Activated T-helper 9 cell treated with anti-CD3 and anti-CD28 coated beads, Interleukin-2, amount 50 U/mL, for 16 hours (primary cell): ENCODE measurements around the gene RBM20.
"Not testable (repeated sequence)": the region's sequence is repeated elsewhere in the genome, so short reads cannot be mapped to it uniquely, and the experiment has no call there.

Experiments used
- DNase-seq: peaks from one replicate; pipeline ENCODE4 v3.0.0-alpha.2; 2020; ENCODE audit warnings: low read depth

RBM20 gene

DNA sequence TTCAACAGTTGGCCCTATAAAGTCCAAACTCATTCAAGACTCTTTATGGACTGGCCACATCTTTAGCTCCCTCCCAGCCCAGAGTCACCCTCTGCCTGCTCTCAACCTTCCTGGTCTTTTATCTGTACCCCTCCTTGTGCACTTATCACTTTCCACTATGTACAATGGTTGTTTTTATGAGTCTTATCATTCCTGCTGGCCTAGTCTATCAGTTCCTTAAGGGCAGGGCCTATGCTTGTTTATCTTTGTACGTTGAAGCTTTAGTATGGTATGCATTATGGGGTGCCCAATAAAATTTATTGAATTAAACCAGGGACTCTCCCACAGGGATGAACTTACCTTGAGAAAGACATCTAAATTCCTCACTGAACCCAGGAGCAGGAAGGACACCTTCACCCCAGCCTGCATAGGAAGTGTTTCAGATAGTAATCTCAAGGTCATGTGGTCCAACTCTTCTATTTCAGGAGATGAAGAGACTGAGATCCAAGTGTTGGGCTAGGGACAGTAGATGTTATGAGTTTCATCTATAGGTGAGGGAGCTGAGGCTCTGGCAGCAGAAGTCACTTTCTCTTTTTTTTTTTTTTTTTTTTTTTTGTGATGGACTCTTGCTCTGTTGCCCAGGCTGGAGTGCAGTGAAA lies 214.3 kb downstream of the RBM20 start:
- DNase-seq: no peak

DNA sequence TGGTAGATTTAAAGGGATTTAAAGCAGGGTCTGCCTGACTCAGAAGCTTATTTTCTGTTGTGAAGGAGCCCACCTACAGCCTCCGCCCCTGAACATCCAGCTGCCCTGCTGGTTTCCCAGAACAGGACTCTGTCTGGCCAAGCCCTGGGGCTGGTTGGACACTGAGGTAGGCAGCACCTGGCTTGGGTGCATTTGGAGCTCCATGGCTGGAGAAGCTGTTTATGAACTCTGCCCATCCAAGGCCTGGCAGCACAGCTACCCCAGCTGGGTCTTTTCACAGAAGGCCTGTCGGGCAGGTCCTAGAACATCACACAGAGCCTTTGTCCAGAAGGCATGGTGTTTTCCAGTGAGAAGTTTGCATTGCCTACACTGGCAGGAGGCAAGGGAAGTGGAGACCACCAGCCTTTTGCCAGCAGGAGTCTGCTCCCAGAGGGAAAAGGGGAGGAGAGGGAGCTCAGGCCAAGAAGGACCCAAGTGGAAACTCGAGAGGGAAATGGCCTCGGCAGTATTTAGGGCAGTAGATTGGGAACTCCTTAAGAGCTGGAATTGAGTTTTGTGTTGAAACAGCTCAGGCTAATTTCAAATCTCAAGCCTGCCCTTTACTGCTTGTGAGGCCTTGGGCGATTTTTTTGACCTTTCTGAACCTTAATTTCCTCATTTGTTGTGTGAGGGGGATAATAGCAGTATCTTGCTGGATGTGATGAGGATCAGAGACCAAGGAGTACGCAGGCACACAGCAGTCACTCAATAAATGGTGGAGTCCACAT lies 215.3 kb downstream of the RBM20 start:
- DNase-seq: no peak

DNA sequence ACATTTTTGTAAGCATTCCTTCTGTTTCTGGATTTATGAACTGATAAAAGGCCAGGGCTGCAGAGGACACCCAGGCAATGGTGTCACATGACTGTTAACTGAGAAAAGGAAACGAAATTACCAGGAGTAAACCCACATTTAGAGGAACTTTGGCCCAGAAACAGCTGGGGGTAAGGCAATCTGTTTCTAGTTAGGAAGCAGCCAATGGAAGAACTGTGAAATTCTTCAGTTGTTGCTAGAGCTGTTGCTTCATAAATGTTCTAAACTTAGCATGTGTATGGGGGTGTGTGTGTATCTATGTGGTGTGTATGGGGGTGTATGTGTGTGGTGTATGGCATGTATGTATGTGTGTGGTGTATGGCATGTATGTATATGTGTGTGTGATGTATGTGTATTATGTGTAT lies 215.8 kb downstream of the RBM20 start:
- no peak for DNase-seq

GRCh38 chr10:110860576-110861241 lies 216.6 kb downstream of the RBM20 start:
- DNase-seq: no peak

DNA sequence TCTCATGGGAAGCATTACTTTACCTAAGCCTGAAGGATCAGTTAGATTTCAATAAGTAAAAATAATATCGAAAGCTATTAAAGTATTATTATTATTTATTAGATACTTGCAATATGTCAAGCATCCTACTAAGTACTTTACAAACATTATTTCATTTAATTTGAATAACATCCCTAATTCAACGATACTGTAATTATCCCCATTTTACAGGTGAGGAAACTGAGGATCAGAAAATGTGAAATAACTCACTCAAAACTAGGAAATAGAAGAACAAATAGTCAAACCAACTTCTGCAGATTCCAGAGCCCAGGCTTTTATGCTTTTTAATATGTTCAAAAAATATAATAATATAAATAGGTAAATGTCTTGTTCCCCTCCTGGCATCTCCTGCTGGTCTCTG lies 217.3 kb downstream of the RBM20 start:
- DNase-seq: no peak

GRCh38 chr10:110861930-110862649 lies 218.0 kb downstream of the RBM20 start:
- no peak for DNase-seq

- DNase-seq: no peak
Observed at GRCh38 chr10:110862961-110863360, 218.8 kb downstream of the RBM20 start.

DNA sequence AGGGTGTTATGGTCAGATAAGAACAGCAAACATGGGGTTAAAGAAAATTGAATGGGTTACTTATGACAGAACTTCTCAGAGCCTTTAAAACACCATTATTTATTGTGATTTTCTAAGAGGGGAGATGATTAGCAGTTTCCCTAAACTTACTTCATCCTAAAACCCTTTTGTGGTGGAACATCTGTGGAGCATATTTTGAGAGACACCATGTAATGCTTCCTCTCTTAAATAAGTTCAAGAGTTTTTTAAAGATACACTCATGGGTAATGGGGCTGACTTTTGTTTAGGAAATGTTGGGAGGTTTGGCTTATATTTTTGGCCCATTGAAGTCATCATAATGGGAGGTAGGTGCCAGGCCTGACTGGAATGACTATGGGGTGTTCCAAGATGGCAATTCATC lies 219.2 kb downstream of the RBM20 start:
- no peak for DNase-seq

- DNase-seq: no peak
Observed at GRCh38 chr10:110863956-110864355, 219.8 kb downstream of the RBM20 start.

GRCh38 chr10:110864662-110865140 lies 220.6 kb downstream of the RBM20 start:
- no peak for DNase-seq

- DNase-seq: no peak
Observed at GRCh38 chr10:110865186-110865808, 221.2 kb downstream of the RBM20 start.

DNA sequence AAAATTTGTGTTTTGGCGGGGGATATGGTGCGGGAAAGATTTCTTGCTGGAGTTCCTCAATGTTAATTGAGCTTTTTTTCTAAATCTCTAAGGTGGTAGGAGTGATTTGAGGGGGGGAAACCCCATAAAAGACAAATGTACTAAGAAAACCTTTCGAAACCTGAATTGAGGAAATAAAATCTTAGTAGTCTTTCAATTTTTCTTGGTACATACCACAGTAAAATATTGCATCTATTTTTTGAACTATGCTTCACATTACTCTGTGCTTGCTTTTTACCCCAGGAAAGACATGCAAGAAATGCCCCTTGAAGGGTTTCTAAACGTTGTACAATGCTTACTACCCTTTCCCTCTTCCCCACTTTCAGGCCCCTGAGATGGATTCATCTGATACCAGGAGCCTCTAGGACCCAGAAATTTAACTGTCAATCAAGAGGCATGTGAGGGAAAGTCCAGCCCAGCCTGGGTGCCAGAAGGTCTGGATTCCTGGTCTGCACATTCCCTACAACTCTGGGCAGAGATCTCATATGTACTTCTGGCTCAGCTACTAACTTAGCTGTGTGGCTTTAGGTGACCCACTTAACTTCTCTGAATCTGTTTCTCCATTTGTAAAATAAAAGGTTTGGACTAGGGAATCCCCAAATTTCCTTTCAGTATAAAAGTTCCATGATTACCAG lies 221.8 kb downstream of the RBM20 start:
- DNase-seq: no peak

GRCh38 chr10:110867011-110867806 lies 223.1 kb downstream of the RBM20 start:
- DNase-seq: not testable (repeated sequence)

GRCh38 chr10:110867807-110868465 lies 223.8 kb downstream of the RBM20 start:
- no peak for DNase-seq

- DNase-seq: no peak
Observed at GRCh38 chr10:110868981-110869380, 224.8 kb downstream of the RBM20 start.

GRCh38 chr10:110870823-110871297 lies 226.7 kb downstream of the RBM20 start:
- no peak for DNase-seq

DNA sequence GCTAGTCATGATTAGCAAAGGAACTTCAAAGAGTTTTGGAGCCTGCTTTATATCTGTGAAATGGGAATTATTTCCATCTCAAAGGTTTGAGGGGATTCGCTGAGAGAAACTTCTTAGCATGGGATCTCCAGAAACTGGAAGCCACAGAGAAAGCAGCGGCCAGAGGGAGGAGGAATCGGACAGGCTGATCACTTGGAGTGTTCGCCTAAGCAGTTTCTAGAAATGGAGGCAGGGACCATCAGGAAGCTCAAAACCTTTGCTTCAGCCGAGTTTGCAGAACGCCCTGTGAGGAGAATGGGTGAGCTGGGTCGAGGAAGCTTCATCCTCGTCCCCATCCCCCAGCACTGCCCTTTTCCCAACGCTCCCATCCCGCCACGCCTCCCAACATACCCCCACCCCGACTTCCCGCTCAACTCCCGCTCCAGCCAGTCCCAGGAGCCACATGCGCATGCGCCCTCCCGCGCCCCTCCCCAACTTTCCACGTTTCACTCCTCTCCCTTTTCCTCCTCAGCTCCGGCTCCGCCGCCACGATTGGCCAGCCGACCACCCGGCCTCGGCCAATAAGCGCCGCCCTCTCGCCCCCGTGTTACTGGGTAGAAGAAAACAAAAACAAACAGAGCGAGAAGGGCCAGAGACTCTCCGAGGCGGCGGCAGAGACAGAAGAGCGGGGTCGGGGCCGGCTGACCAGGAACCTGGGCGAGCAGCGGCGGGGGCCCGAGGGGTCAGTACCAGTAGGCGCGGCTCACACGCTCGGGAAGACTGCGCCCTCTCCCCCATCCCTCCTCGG lies 227.4 kb downstream of the RBM20 start, which contains the start of gene PDCD4:
Gene PDCD4, plus strand, starts transcription at position 631 of the 787 bp plus-strand sequence. CDS start 4,100 bp downstream, outside the sequence.
- DNase-seq: peak; percentile 94

- peak; percentile 61 for DNase-seq
Observed at GRCh38 chr10:110872145-110872983, 228.2 kb downstream of the RBM20 start.
